ENCODE data around the gene KCNJ6.

- TF ChIP-seq CTCF (conservative IDR thresholded peaks at IDR 0.05; ENCODE audit: low read depth, low read length) (no peak), EZH2 (IDR thresholded peaks at IDR 0.05; ENCODE audit: borderline replicate concordance, low read depth, low read length, poor library complexity, severe bottlenecking) (no peak)
These were observed 146.6 kb downstream of the KCNJ6 start for GRCh38 chr21:37769656-37770055.

Measured in A673 (cell line).